DND-41 (cell line): ENCODE data around the gene THBS4.

ENCODE experiments used
- ATAC-seq: fragments of 200-7000 bp; cut with Tn5 transposase; 3 replicates; pipeline ENCODE4 v1.9.1; 2021; ENCODE audit warnings: low read depth; ENCODE audit not compliant: insufficient read depth
- DNase-seq: peaks from one replicate; pipeline ENCODE4 v3.0.0-alpha.2; 2020
- H2AFZ ChIP-seq: 2 replicates; pipeline ENCODE4 v1.6.0; 2012; ENCODE audit warnings: low read depth, low read length
- H3K27ac ChIP-seq: 2 replicates; pipeline ENCODE4 v1.5.1; 2012; ENCODE audit warnings: low read length, inconsistent platforms
- H3K27me3 ChIP-seq: fragments of 200-600 bp; sonication (generic); 2 replicates; pipeline ENCODE4 v1.6.0; 2012; ENCODE audit warnings: low read length, mild to moderate bottlenecking, inconsistent platforms; ENCODE audit not compliant: insufficient read depth, poor library complexity
- H3K36me3 ChIP-seq: 2 replicates; pipeline ENCODE4 v1.5.1; 2012; ENCODE audit warnings: low read length, inconsistent platforms; ENCODE audit not compliant: insufficient read depth
- H3K4me1 ChIP-seq: 2 replicates; pipeline ENCODE4 v1.5.1; 2012; ENCODE audit warnings: mild to moderate bottlenecking, low read length; ENCODE audit not compliant: insufficient read depth
- H3K4me2 ChIP-seq: 2 replicates; pipeline ENCODE4 v1.6.0; 2012; ENCODE audit warnings: mild to moderate bottlenecking, moderate library complexity, low read length, inconsistent platforms; ENCODE audit not compliant: insufficient read depth
- H3K4me3 ChIP-seq, 2 experiments: fragments of 200-600 bp in 1 of 2; shearing (Covaris generic) in 1 of 2; 2 replicates each; pipeline ENCODE4 v1.5.1; 2012 to 2016; ENCODE audit warnings: inconsistent platforms in 2 of 2, low read length in 2 of 2, mild to moderate bottlenecking in 2 of 2, low read depth in 1 of 2, moderate library complexity in 1 of 2
- H3K79me2 ChIP-seq: 2 replicates; pipeline ENCODE4 v1.6.0; 2012; ENCODE audit warnings: low read length, inconsistent platforms; ENCODE audit not compliant: insufficient read depth
- H3K9ac ChIP-seq: 2 replicates; pipeline ENCODE4 v1.6.0; 2012; ENCODE audit warnings: low read depth, mild to moderate bottlenecking, inconsistent platforms, low read length, moderate library complexity
- H3K9me3 ChIP-seq: 2 replicates; pipeline ENCODE4 v1.5.1; 2012; ENCODE audit warnings: low read length, moderate library complexity, mild to moderate bottlenecking, inconsistent platforms; ENCODE audit not compliant: insufficient read depth, severe bottlenecking
- H4K20me1 ChIP-seq: 2 replicates; pipeline ENCODE4 v1.6.0; 2012; ENCODE audit warnings: low read length; ENCODE audit not compliant: insufficient read depth
- CTCF ChIP-seq: IDR thresholded peaks from 2 replicates; pipeline ENCODE4 v1.5.1; 2012; ENCODE audit warnings: borderline replicate concordance, low read length, moderate library complexity, mild to moderate bottlenecking; ENCODE audit not compliant: poor library complexity, severe bottlenecking; ENCODE audit errors: extremely low read depth
- EZH2 ChIP-seq: IDR thresholded peaks from 3 replicates; pipeline ENCODE4 v1.6.1; 2012; ENCODE audit warnings: borderline replicate concordance, low read depth, mild to moderate bottlenecking, moderate library complexity, low read length, inconsistent platforms; ENCODE audit not compliant: severe bottlenecking

The THBS4 gene

DNA sequence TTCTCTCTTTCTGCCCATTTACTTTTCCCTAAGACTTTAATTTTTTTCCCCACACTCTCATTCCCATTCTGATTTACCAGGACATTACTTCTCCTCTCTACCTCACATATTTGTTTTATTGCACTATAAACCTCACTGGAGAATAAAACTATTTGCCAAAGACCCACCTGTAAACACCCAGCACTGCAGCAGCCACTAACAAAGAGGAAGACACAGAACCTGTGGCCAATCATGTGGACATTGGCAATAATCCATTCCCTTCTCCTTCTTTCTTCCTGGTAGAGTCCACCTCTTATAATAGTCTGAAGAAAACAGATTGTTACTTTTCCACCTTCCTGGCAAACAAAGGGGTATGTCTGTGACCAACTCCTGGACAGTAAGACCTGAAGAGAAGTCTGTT, 8.3 kb upstream of the THBS4 start:
- H2AFZ ChIP-seq, result no peak overlapping the region
- no peak overlapping the region for H3K9ac ChIP-seq
- no peak overlapping the region for H3K4me2 ChIP-seq
- H3K36me3 ChIP-seq, result no peaks in the 10 kb centered on the region
- DNase-seq (no peak), ATAC-seq (no peak)
- peaks cover 12% of the 10 kb centered on the region for H3K4me1 ChIP-seq
- TF ChIP-seq EZH2 (no peak), CTCF (no peak)
- H4K20me1 ChIP-seq, result no peaks in the 10 kb centered on the region
- no peaks in the 10 kb centered on the region for H3K79me2 ChIP-seq
- H3K4me3 ChIP-seq, result no peak overlapping the region
- no peak overlapping the region for H3K27ac ChIP-seq
- H3K27me3 ChIP-seq, result no peaks in the 10 kb centered on the region
- H3K9me3 ChIP-seq, result no peaks in the 10 kb centered on the region

DNA sequence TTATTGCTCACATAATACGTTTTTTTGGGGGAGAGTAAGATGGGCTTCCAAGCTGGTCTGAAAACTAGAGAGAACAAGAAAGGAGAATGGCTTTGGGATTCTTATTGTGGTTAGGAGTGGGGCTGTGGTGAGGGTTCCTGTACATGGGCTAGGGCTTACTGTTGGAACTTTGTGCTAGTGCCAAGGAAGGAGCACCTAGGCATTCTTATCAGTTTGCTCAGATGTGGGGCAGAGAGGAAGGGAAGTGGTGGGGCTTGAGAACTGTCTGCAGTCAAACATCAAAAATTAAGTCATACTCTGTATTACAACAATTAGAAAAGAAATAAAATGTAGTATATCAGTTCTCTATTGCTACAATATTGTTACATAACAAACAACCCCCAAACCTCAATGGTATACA, 4.0 kb upstream of the THBS4 start:
- Histone ChIP-seq H3K79me2 (no peaks in the 10 kb centered on the region), H3K36me3 (no peaks in the 10 kb centered on the region), H4K20me1 (no peaks in the 10 kb centered on the region), H3K4me1 (peaks cover 17% of the 10 kb centered on the region), H3K4me2 (no peak overlapping the region), H3K9ac (no peak overlapping the region), H3K27ac (no peak overlapping the region), H3K27me3 (no peaks in the 10 kb centered on the region), H3K4me3 (no peak overlapping the region), H3K9me3 (no peaks in the 10 kb centered on the region), H2AFZ (no peak overlapping the region)
- ATAC-seq (peak; percentile 91), DNase-seq (peak; percentile 54)
- TF ChIP-seq EZH2 (no peak), CTCF (no peak)

GRCh38 chr5:80033513-80033912, 1.6 kb upstream of the THBS4 start:
- ATAC-seq (no peak), DNase-seq (no peak)
- Histone ChIP-seq H3K4me1 (peaks cover 17% of the 10 kb centered on the region), H3K9ac (no peak overlapping the region), H3K9me3 (no peaks in the 10 kb centered on the region), H3K36me3 (no peaks in the 10 kb centered on the region), H4K20me1 (no peaks in the 10 kb centered on the region), H3K27me3 (no peaks in the 10 kb centered on the region), H3K27ac (no peak overlapping the region), H3K4me2 (no peak overlapping the region), H2AFZ (no peak overlapping the region), H3K79me2 (no peaks in the 10 kb centered on the region), H3K4me3 (no peak overlapping the region)
- TF ChIP-seq EZH2, result no peak
- TF ChIP-seq CTCF, result no peak

DNA sequence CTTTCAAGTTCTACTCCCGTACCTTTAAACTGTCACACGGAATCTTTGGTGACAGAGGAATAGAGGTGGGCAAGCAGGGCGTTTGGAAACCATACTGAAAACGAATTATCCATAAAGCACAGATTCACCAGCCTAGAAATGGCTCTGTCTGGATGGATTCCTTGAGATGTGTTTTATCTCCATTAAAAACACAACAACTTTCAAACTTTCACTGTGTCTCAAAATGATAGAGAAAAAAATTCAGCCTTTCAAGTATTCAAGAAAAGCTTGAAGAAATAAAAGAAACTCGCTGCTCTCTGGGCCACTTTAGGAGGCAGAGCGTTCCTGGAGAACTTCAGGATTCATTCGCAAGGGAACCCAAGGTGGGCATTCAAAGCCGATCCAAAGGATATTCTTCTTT, 589 bp upstream of the THBS4 start:
- DNase-seq (no peak), ATAC-seq (no peak)
- TF ChIP-seq EZH2 (no peak), CTCF (no peak)
- H3K4me3 ChIP-seq, result no peak overlapping the region
- no peak overlapping the region for H3K27ac ChIP-seq
- no peak overlapping the region for H2AFZ ChIP-seq
- H3K27me3 ChIP-seq, result no peaks in the 10 kb centered on the region
- H3K79me2 ChIP-seq, result no peaks in the 10 kb centered on the region
- no peak overlapping the region for H3K4me2 ChIP-seq
- no peaks in the 10 kb centered on the region for H3K9me3 ChIP-seq
- H4K20me1 ChIP-seq, result no peaks in the 10 kb centered on the region
- H3K9ac ChIP-seq, result no peak overlapping the region
- peaks cover 17% of the 10 kb centered on the region for H3K4me1 ChIP-seq
- H3K36me3 ChIP-seq, result no peaks in the 10 kb centered on the region
